Activated B cell treated with CpG ODN at 0.5 μM for 24 hours (primary cell): ENCODE data around the gene SYNPR. TPM values are rescaled to one million over a fixed set of nuclear protein-coding genes. Genes with fewer than 3 reads are reported as not detected.
"Not testable (repeated sequence)": the region's sequence is repeated elsewhere in the genome, so short reads cannot be mapped to it uniquely, and the experiment has no call there.

Experiments used
- ATAC-seq: fragments of 200-7000 bp; cut with Tn5 transposase; one replicate; pipeline ENCODE4 v1.10.0; 2021; ENCODE audit warnings: low read depth, mild to moderate bottlenecking, moderate library complexity
- CTCF ChIA-PET: fragments of 350-600 bp; sonication (Branson Sonifier 250); formaldehyde crosslinking; loops from one replicate; lab custom pipeline; 2021; ENCODE audit warnings: antibody characterized with exemption; lab: Charles Lee
- POLR2A ChIA-PET: fragments of 350-600 bp; sonication (Branson Sonifier 250); formaldehyde crosslinking; loops from one replicate; lab custom pipeline; 2021; ENCODE audit warnings: antibody characterized with exemption; lab: Charles Lee
- DNase-seq: peaks from one replicate; pipeline ENCODE4 v3.0.0; 2022
- H3K27ac Mint-ChIP-seq: one replicate; pipeline ENCODE4 v1.8.0; 2020; ENCODE audit warnings: mixed read lengths
- H3K27me3 Mint-ChIP-seq: one replicate; pipeline ENCODE4 v1.8.0; 2021; ENCODE audit warnings: mixed read lengths
- H3K36me3 Mint-ChIP-seq: one replicate; pipeline ENCODE4 v1.8.0; 2021; ENCODE audit warnings: low read depth, mixed read lengths
- H3K4me1 Mint-ChIP-seq: one replicate; pipeline ENCODE4 v1.8.0; 2021; ENCODE audit warnings: mixed read lengths
- H3K4me3 Mint-ChIP-seq: one replicate; pipeline ENCODE4 v1.8.0; 2020; ENCODE audit warnings: mild to moderate bottlenecking, mixed read lengths
- H3K9me3 Mint-ChIP-seq: one replicate; pipeline ENCODE4 v1.8.0; 2020; ENCODE audit warnings: mixed read lengths
- intact Hi-C: fragments of 100-400 bp; cut with micrococcal nuclease; formaldehyde crosslinking; loops from one replicate; pipeline ENCODE4 v1.15.1; 2024
- total RNA-seq: library from RNA; stranded (reverse); gene quantifications from 2 replicates; pipeline ENCODE4 v1.2.3, GENCODE V29; 2022
- TF ChIP-seq, protein P1 (sequence below): fragments of 200-600 bp; IDR thresholded peaks from one replicate; pipeline ENCODE4 v1.8.0; 2022; ENCODE audit warnings: antibody characterized with exemption, mild to moderate bottlenecking

SYNPR gene
- total RNA-seq, 1 donor from 2014 or later: not detected

GRCh38 chr3:63251499-63251898 is 26.6 kb upstream of the SYNPR start:
- Mint-ChIP-seq H3K27ac (no peak overlapping the region), H3K4me1 (no peaks in the 10 kb centered on the region), H3K9me3 (no peaks in the 10 kb centered on the region), H3K27me3 (no peaks in the 10 kb centered on the region), H3K4me3 (no peak overlapping the region), H3K36me3 (no peaks in the 10 kb centered on the region)
- TF ChIP-seq, protein P1, sequence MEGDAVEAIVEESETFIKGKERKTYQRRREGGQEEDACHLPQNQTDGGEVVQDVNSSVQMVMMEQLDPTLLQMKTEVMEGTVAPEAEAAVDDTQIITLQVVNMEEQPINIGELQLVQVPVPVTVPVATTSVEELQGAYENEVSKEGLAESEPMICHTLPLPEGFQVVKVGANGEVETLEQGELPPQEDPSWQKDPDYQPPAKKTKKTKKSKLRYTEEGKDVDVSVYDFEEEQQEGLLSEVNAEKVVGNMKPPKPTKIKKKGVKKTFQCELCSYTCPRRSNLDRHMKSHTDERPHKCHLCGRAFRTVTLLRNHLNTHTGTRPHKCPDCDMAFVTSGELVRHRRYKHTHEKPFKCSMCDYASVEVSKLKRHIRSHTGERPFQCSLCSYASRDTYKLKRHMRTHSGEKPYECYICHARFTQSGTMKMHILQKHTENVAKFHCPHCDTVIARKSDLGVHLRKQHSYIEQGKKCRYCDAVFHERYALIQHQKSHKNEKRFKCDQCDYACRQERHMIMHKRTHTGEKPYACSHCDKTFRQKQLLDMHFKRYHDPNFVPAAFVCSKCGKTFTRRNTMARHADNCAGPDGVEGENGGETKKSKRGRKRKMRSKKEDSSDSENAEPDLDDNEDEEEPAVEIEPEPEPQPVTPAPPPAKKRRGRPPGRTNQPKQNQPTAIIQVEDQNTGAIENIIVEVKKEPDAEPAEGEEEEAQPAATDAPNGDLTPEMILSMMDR: no peak
- intact Hi-C loops: no loop called here
- CTCF ChIA-PET: no interaction called here
- POLR2A ChIA-PET: no interaction called here
- no peak for ATAC-seq
- no peak for DNase-seq

DNA sequence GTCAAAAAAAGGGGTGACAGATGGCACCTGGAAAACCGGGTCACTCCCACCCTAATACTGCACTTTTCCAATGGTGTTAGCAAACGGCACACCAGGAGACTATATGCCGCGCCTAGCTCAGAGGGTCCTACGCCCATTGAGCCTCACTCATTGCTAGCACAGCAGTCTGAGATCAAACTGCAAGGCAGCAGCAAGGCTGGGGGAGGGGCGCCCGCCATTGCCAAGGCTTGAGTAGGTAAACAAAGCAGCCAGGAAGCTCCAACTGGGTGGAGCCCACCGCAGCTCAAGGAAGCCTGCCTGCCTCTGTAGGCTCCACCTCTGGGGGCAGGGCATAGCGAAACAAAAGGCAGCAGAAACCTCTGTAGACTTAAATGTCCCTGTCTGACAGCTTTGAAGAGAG is 22.3 kb upstream of the SYNPR start:
- CTCF ChIA-PET, H3K4me3 Mint-ChIP-seq, POLR2A ChIA-PET, ATAC-seq, H3K27me3 Mint-ChIP-seq, DNase-seq, H3K4me1 Mint-ChIP-seq, intact Hi-C loops, H3K36me3 Mint-ChIP-seq, H3K27ac Mint-ChIP-seq, H3K9me3 Mint-ChIP-seq: not testable (repeated sequence)

GRCh38 chr3:63264716-63265115 is 13.4 kb upstream of the SYNPR start:
- no peak for ATAC-seq
- Mint-ChIP-seq H3K27me3 (no peaks in the 10 kb centered on the region), H3K4me1 (no peaks in the 10 kb centered on the region), H3K4me3 (no peak overlapping the region), H3K36me3 (no peaks in the 10 kb centered on the region), H3K9me3 (no peaks in the 10 kb centered on the region), H3K27ac (no peak overlapping the region)
- intact Hi-C loops: no loop called here
- ChIA-PET CTCF (no interaction called here), POLR2A (no interaction called here)
- no peak for DNase-seq
- TF ChIP-seq, protein P1: no peak

- Mint-ChIP-seq H3K9me3 (no peaks in the 10 kb centered on the region), H3K27ac (no peak overlapping the region), H3K36me3 (no peaks in the 10 kb centered on the region), H3K4me3 (no peak overlapping the region), H3K4me1 (no peaks in the 10 kb centered on the region), H3K27me3 (peaks cover 19% of the 10 kb centered on the region)
- intact Hi-C loops: no loop called here
- POLR2A ChIA-PET: no interaction called here
- CTCF ChIA-PET: no interaction called here
- ATAC-seq (no peak), DNase-seq (no peak)
- TF ChIP-seq, protein P1: no peak
Observed at GRCh38 chr3:63274359-63274758, 3.7 kb upstream of the SYNPR start.

GRCh38 chr3:63279005-63279841 is 1.1 kb downstream of the SYNPR start:
- no peaks in the 10 kb centered on the region for H3K36me3 Mint-ChIP-seq
- TF ChIP-seq, protein P1: no peak
- peaks cover 19% of the 10 kb centered on the region for H3K27me3 Mint-ChIP-seq
- H3K4me1 Mint-ChIP-seq: no peaks in the 10 kb centered on the region
- ATAC-seq: no peak
- intact Hi-C loops: no loop called here
- H3K27ac Mint-ChIP-seq: no peak overlapping the region
- DNase-seq: no peak
- ChIA-PET CTCF (no interaction called here), POLR2A (no interaction called here)
- no peaks in the 10 kb centered on the region for H3K9me3 Mint-ChIP-seq
- H3K4me3 Mint-ChIP-seq: no peak overlapping the region
